T-helper 1 cell treated with Interleukin-12 subunit alpha and Interleukin-12 subunit beta and Interleukin-4 antibody, amounts not matched to agents 30 ng/mL and 1 ng/mL, for 36 hours (primary cell): Measurements from ENCODE around the gene CSNK1G1. TPM values are rescaled to one million over a fixed set of nuclear protein-coding genes. Genes with fewer than 3 reads are reported as not detected.
"Not testable (repeated sequence)": the region's sequence is repeated elsewhere in the genome, so short reads cannot be mapped to it uniquely, and the experiment has no call there.

ENCODE experiments used
- intact Hi-C: fragments of 100-400 bp; cut with micrococcal nuclease; formaldehyde crosslinking; loops from one replicate; pipeline ENCODE4 v1.15.1; 2024
- total RNA-seq: library from RNA; stranded (reverse); gene quantifications from 2 replicates; pipeline ENCODE4 v1.2.3, GENCODE V29; 2022

Gene CSNK1G1
- total RNA-seq, 1 donor from 2014 or later: 32.8 TPM

GRCh38 chr15:64247906-64248541 lies 107.9 kb downstream of the CSNK1G1 start:
- intact Hi-C loops: loop anchor here (2.0 to 10.0 kb wide), 3 partner anchors 59 to 647 kb away; partner anchors contain the start of gene PPIB

- intact Hi-C loops: loop anchor here (2.0 to 10.0 kb wide), 3 partner anchors 59 to 647 kb away; partner anchors contain the start of gene PPIB
Measured at GRCh38 chr15:64247535-64247905, 108.5 kb downstream of the CSNK1G1 start.

GRCh38 chr15:64246364-64247189 lies 109.4 kb downstream of the CSNK1G1 start:
- intact Hi-C loops: loop anchor here (2.0 to 10.0 kb wide), 3 partner anchors 58 to 648 kb away; partner anchors contain the start of gene PPIB

DNA sequence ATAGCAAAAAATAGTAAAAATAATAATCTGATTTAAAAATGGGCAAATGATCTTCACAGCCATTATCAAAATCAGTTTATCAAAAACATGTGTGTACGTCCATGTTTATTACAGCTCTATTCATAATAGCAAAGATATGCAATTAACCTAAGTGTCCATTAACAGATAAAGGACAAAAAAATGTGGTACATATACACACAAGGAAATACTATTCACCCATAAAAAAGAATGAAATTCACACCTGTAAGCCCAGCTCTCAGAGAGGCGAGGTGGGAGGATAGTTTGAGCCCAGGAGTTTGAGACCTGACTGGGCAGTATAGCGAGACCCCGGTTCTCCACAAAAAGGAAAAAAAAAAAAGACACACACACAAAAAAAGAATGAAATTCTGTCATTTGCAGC lies 110.6 kb downstream of the CSNK1G1 start:
- intact Hi-C loops: loop anchor here (10.0 kb wide), 1 partner anchor 649 kb away; no protein-coding TSS in a partner anchor

GRCh38 chr15:64237677-64238076 lies 118.3 kb downstream of the CSNK1G1 start:
- intact Hi-C loops: no loop called here

DNA sequence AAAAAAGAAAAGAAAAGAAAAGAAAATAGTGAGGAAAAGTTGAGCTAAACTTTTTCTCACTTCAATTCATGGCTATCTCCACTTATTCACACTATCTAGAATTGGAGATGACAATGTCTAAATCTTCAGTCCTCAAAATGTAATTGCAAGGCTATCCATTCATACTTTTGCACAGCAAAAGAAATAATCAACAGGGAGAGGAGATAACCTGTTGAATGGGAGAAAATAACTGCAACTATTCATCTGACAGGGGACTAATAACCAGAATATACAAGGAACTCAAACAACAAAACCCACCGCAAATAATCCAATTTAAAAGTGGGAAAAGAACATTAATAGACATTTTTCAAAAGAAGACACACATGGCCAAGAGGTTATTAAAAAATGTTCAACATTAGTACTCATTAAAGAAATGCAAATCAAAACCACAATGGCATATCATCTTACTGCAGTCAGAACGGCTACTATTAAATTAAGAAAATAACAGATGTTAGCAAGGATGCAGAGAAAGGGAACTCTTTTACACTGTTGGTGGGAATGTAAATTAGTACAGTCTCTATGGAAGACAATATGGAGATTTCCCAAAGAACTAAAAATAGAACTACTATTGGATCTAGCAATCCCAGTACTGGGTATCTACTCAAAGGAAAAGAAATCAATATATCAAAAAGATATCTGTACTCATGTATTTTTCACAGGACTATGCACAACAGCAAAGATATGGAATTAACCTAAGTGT lies 119.6 kb downstream of the CSNK1G1 start:
- intact Hi-C loops: no loop called here

GRCh38 chr15:64235552-64235951 lies 120.4 kb downstream of the CSNK1G1 start:
- intact Hi-C loops: no loop called here

GRCh38 chr15:64233299-64233698 lies 122.7 kb downstream of the CSNK1G1 start:
- intact Hi-C loops: no loop called here

GRCh38 chr15:64232400-64232799 lies 123.6 kb downstream of the CSNK1G1 start:
- intact Hi-C loops: no loop called here

DNA sequence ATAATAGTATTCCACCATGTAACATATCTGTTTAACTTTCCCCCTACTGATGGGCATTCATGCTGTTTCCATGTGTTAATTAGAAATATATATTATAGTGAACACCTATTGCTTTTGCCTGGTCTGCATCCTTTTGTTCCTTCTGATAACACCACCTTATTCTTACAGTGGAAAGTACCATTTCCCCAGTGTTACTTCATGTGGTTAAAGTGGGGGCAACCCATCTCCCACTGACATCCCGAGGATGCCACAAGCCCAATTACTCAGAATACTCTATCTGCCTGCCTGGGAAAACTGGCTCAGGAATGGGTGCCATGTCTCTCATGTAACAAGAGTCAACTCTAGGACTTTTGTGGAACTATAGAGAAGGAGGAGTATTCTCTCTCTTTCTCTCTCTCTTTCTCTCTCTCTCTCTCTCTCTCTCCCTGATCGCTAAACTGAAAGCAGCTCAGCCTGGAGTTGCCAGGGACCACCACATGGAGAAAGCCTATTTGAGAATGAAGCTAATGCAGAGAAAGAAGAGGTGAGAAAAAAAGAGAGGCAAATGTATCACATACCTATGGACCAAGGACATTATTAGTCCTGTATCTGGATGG lies 126.7 kb downstream of the CSNK1G1 start:
- intact Hi-C loops: no loop called here

DNA sequence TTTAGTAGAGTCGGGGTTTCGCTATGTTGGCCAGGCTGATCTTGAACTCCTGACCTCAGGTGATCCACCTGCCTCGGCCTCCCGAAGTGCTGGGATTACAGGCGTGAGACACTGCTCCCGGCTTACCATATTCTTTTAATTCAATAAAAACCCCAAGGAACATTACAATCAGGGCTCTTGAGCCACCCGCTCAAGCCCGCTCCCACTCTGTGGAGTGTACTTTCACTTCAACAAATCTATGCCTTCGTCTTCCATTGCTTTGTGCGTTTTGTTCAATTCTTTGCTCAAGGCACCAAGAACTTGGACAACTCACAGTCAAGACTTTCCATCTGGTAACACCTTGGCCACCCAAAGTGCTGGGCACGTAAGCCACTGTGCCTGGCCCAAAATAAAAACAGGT lies 130.2 kb downstream of the CSNK1G1 start:
- intact Hi-C loops: no loop called here

GRCh38 chr15:64224511-64224910 lies 131.5 kb downstream of the CSNK1G1 start:
- intact Hi-C loops: no loop called here

DNA sequence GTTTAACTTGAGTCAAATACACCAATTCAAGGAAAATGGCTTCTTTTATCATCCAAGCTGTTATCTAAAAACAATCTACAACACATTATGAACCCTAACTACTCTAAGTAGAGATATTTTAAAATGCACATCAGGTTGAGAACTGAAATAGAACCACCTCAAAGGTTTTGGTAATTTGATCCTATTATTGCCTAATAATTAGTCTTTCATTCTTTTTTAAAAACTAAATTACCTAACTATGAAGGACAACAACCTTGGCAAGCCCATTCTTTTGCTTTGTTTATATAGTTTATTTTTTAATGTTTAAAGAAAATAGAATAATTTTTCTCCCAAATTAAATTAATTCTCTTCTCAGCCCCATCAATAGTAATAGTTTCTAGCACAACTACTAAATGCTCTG lies 132.1 kb downstream of the CSNK1G1 start:
- intact Hi-C loops: no loop called here

GRCh38 chr15:64222573-64223366 lies 133.2 kb downstream of the CSNK1G1 start:
- intact Hi-C loops: no loop called here

DNA sequence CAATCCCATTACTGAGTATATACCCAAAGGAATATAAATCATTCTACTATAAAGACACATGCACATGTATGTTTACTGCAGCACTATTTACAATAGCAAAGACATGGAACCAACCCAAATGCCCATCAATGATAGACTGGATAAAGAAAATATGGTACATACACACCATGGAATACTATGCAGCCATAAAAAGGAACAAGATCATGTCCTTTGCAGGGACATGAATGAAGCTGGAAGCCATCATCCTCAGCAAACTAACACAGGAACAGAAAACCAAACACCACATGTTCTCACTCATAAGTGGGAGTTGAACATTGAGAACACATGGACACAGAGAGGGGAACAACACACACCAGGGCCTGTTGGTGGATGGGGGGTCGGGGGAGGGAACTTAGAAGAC lies 134.1 kb downstream of the CSNK1G1 start:
- intact Hi-C loops: not testable (repeated sequence)

DNA sequence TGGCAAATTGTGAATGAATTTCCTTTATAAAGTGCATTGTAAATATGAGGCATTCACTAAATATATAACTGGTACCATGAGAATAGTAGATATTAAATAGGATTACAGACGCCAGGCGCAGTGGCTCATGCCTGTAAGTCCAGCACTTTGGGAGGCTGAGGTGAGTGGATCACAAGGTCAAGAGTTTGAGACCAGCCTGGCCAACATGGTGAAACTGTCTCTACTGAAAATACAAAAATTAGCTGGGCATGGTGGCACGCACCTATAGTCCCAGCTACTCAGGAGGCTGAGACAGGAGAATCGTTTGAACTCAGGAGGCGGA lies 138.6 kb downstream of the CSNK1G1 start:
- intact Hi-C loops: not testable (repeated sequence)

GRCh38 chr15:64216730-64217428 lies 139.1 kb downstream of the CSNK1G1 start:
- intact Hi-C loops: no loop called here

DNA sequence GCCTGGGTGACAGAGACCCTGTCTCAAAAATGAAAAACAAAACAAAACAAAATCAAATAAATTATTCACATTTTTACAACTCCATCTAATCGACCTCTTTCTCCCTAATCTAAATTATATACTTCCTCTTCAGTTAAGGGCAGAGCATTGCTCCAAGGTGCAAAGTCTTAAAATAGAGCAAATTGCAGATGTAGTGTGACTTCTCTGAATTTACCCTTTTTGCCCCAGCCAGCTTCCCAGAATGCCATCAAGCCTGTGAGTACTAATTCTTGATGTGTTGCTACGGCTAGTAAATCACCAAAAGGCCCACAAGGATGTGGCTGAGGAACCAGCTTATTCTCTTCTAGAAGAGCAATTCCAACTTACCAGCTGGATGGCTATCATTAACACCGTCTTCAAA lies 139.8 kb downstream of the CSNK1G1 start:
- intact Hi-C loops: no loop called here

DNA sequence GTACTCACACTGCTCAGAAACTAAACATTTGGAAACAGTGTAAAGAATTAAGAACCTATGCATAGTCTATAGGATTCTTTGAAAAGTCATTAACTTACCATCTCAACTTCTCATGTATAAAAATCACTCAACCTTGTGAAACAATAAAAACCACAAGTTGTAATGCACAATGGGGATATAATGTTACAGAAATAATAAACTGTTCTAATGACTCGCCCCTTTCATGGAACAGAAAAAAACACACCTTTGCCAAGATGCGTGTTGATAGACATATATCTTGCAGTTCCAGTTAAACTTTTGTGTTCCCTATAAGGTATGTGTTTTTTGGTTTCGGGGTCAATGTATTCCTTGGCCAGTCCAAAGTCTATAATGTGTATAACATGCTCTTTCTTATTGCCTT lies 142.3 kb downstream of the CSNK1G1 start:
- intact Hi-C loops: no loop called here

- intact Hi-C loops: no loop called here
Measured at GRCh38 chr15:64211696-64212095, 144.3 kb downstream of the CSNK1G1 start.
